Endometrial microvascular endothelial cells (primary cell): ENCODE data around the gene GYPE. TPM values are rescaled to one million over a fixed set of nuclear protein-coding genes. Genes with fewer than 3 reads are reported as not detected.
"Not testable (repeated sequence)": the region's sequence is repeated elsewhere in the genome, so short reads cannot be mapped to it uniquely, and the experiment has no call there.

ENCODE experiments used
- in situ Hi-C: cut with HindIII; loops from 2 replicates; pipeline ENCODE4 v1.10.0; 2017; ENCODE audit warnings: low sequenced_read_pairs, low pct_unique_long_range_greater_than_20kb; ENCODE audit errors: inconsistent ontology term
- total RNA-seq: library from RNA; depleted of rRNA; stranded (reverse); fragments of >200 nt; gene quantifications from one replicate; pipeline ENCODE4 v1.2.3, GENCODE V29; 2015; ENCODE audit errors: inconsistent ontology term

GYPE gene
- total RNA-seq, 1 donor from 2014 or later = not detected

- in situ Hi-C loops = not testable (repeated sequence)
Observed at GRCh38 chr4:143879561-143879960, 25.8 kb downstream of the GYPE start.

GRCh38 chr4:143875357-143875756 lies 30.0 kb downstream of the GYPE start:
- in situ Hi-C loops = not testable (repeated sequence)

- in situ Hi-C loops = not testable (repeated sequence)
Observed at GRCh38 chr4:143870523-143871268, 34.7 kb downstream of the GYPE start.

GRCh38 chr4:143869925-143870324 lies 35.4 kb downstream of the GYPE start:
- in situ Hi-C loops = not testable (repeated sequence)

- in situ Hi-C loops = not testable (repeated sequence)
Observed at GRCh38 chr4:143862716-143863115, 42.6 kb downstream of the GYPE start.

- in situ Hi-C loops = no loop called here
Observed at GRCh38 chr4:143858456-143858855, 46.9 kb downstream of the GYPE start.

GRCh38 chr4:143857391-143858336 lies 47.7 kb downstream of the GYPE start:
- in situ Hi-C loops = not testable (repeated sequence)

- in situ Hi-C loops = not testable (repeated sequence)
Observed at GRCh38 chr4:143856017-143856557, 49.3 kb downstream of the GYPE start.

GRCh38 chr4:143854645-143855044 lies 50.7 kb downstream of the GYPE start:
- in situ Hi-C loops = not testable (repeated sequence)

GRCh38 chr4:143849296-143849695 lies 56.1 kb downstream of the GYPE start:
- in situ Hi-C loops = not testable (repeated sequence)

GRCh38 chr4:143843506-143843832 lies 61.9 kb downstream of the GYPE start:
- in situ Hi-C loops = not testable (repeated sequence)

- in situ Hi-C loops = not testable (repeated sequence)
Observed at GRCh38 chr4:143842624-143843505, 62.5 kb downstream of the GYPE start.

GRCh38 chr4:143839413-143839812 lies 65.9 kb downstream of the GYPE start:
- in situ Hi-C loops = not testable (repeated sequence)

GRCh38 chr4:143834196-143834595 lies 71.2 kb downstream of the GYPE start:
- in situ Hi-C loops = not testable (repeated sequence)

- in situ Hi-C loops = not testable (repeated sequence)
Observed at GRCh38 chr4:143833676-143834075, 71.7 kb downstream of the GYPE start.

- in situ Hi-C loops = not testable (repeated sequence)
Observed at GRCh38 chr4:143830576-143830975, 74.8 kb downstream of the GYPE start.

- in situ Hi-C loops = not testable (repeated sequence)
Observed at GRCh38 chr4:143829239-143829620, 76.1 kb downstream of the GYPE start.
